Astrocyte of the spinal cord (primary cell): ENCODE measurements around the gene MATR3.

ENCODE experiments used
- DNase-seq: peaks from one replicate; pipeline ENCODE4 v3.0.0; 2011; ENCODE audit warnings: low read depth, low spot score
- H3K4me3 ChIP-seq: 2 replicates; pipeline ENCODE4 v1.5.1; 2011; ENCODE audit warnings: low read depth, mild to moderate bottlenecking, low read length, moderate library complexity
- CTCF ChIP-seq: IDR thresholded peaks from 2 replicates; pipeline ENCODE4 v1.5.1; 2012; ENCODE audit warnings: low read depth, mild to moderate bottlenecking, low read length, inconsistent platforms
- in situ Hi-C: cut with HindIII; loops from 2 replicates; pipeline ENCODE4 v1.10.0; 2017; ENCODE audit warnings: low sequenced_read_pairs

Gene MATR3

GRCh38 chr5:139287890-139288635 lies 5.5 kb upstream of the MATR3 start:
- in situ Hi-C loops = no loop called here
- no peak for DNase-seq
- no peak for TF ChIP-seq CTCF
- no peak overlapping the region for H3K4me3 ChIP-seq

DNA sequence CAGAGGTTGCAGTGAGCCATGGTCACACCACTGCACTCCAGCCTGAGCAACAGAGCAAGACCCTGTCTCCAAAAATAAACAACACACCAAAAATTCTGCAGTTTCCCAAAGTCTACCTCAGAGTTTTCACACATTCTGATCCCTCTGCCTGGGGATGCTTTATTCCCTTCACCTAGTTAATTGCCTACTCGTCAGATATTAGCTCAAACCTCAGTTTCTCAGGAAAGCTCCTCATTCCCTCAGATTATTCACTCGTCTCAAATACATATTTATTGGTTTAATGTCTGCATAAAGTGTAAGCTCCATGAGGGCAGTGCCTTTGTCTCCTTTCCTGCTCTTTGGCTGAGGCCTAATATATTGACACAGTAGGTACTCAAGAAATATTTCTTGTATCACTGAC lies 2.5 kb upstream of the MATR3 start:
- in situ Hi-C loops = no loop called here
- TF ChIP-seq CTCF = no peak
- no peak for DNase-seq
- no peak overlapping the region for H3K4me3 ChIP-seq

- H3K4me3 ChIP-seq = peak overlapping the region; percentile 95
- no peak for TF ChIP-seq CTCF
- DNase-seq = no peak
- in situ Hi-C loops = no loop called here
These were observed 386 bp upstream of the MATR3 start for GRCh38 chr5:139293202-139293506.

- peak; percentile 88 for DNase-seq
- H3K4me3 ChIP-seq = peak overlapping the region; percentile 95
- in situ Hi-C loops = no loop called here
- peak; percentile 40 for TF ChIP-seq CTCF
These were observed 1.0 kb downstream of the MATR3 start for GRCh38 chr5:139294374-139295165.

DNA sequence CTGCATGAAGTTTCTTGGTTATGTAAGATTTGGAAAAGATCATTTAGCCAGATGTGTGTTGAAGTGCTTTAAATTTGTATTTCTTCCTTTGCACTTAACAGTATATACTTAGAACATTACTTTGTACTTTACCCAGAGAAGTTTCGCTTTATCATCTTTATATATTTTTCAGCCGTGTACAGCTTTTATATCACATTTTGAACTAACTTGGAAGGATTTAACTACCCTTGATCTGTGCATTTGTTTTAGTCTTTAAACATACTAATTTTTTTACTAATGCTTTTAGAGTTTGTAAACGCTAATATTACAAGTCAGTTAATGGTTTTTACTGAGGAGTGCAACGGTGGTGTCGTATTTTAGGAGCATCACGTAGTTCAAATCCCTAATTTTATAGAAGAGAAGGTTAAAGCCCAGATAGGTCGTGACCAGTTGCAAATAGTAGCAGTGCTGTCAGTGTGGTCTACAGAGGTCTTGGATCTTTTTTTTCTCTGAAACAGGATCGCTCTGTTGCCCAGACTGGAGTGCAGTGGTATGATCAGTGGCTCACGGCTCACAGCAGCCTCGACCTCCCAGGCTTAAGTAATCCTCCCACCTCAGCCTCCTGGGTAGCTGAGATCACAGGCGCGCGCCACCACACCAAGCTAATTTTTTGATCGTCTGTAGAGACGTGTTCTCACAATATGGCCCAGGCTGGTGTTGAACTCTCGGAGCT lies 2.0 kb downstream of the MATR3 start:
- H3K4me3 ChIP-seq = peak overlapping the region; percentile 95
- DNase-seq = peak; percentile 17
- TF ChIP-seq CTCF = no peak
- in situ Hi-C loops = no loop called here

GRCh38 chr5:139296198-139296597 lies 2.7 kb downstream of the MATR3 start:
- DNase-seq = no peak
- no peak for TF ChIP-seq CTCF
- in situ Hi-C loops = no loop called here
- no peak overlapping the region for H3K4me3 ChIP-seq
